ENCODE data around the gene LARP1B.

The LARP1B gene

DNA sequence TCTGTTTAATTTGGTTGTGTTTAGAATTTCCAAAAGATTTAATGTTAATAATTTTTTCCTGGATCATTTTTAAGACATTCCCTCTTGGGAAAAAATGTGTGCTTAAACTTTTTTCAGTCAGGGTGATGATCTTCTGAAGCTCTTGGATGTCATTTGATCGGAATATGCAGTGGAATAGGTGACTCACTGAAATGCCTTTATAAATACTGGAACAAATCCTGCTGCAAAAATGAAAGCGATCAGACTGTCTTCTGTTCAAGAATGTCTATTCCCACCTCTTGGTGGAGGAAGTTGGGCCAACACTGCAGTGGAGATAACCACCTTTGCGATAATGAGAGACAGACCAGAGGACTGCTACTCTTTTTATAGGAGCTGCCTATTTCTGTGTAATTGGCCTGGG lies 46.7 kb downstream of the LARP1B start:
- no peak for TF ChIP-seq BACH2 (CRISPR knock-in tag; IDR thresholded peaks at IDR 0.05; ENCODE audit: borderline replicate concordance)
- TF ChIP-seq ISL1 (CRISPR knock-in tag; IDR thresholded peaks at IDR 0.05): no peak
- TF ChIP-seq RARB (CRISPR knock-in tag; IDR thresholded peaks at IDR 0.05): no peak
- no peak for TF ChIP-seq ZC3H10 (CRISPR knock-in tag; IDR thresholded peaks at IDR 0.05)
- no peak for TF ChIP-seq CSDC2 (CRISPR knock-in tag; IDR thresholded peaks at IDR 0.05)
- TF ChIP-seq OSR1 (CRISPR knock-in tag; IDR thresholded peaks at IDR 0.05): no peak
- TF ChIP-seq ZNF565 (CRISPR knock-in tag; conservative IDR thresholded peaks at IDR 0.05; ENCODE audit: low read depth): no peak
- TF ChIP-seq TOX (CRISPR knock-in tag; IDR thresholded peaks at IDR 0.05; ENCODE audit: borderline replicate concordance): no peak
- no peak for TF ChIP-seq ZFP30 (CRISPR knock-in tag; IDR thresholded peaks at IDR 0.05)
- no peak for TF ChIP-seq GLIS3 (CRISPR knock-in tag; IDR thresholded peaks at IDR 0.05)
- TF ChIP-seq, protein P1, sequence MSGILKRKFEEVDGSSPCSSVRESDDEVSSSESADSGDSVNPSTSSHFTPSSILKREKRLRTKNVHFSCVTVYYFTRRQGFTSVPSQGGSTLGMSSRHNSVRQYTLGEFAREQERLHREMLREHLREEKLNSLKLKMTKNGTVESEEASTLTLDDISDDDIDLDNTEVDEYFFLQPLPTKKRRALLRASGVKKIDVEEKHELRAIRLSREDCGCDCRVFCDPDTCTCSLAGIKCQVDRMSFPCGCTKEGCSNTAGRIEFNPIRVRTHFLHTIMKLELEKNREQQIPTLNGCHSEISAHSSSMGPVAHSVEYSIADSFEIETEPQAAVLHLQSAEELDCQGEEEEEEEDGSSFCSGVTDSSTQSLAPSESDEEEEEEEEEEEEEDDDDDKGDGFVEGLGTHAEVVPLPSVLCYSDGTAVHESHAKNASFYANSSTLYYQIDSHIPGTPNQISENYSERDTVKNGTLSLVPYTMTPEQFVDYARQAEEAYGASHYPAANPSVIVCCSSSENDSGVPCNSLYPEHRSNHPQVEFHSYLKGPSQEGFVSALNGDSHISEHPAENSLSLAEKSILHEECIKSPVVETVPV (CRISPR knock-in tag; IDR thresholded peaks at IDR 0.05): no peak
- TF ChIP-seq ZNF70 (CRISPR knock-in tag; IDR thresholded peaks at IDR 0.05): no peak
- no peak for TF ChIP-seq ESRRG (CRISPR knock-in tag; IDR thresholded peaks at IDR 0.05)
- no peak for TF ChIP-seq TCF4 (CRISPR knock-in tag; IDR thresholded peaks at IDR 0.05; ENCODE audit: borderline replicate concordance)
- no peak for TF ChIP-seq SNAI2 (CRISPR knock-in tag; IDR thresholded peaks at IDR 0.05)
- TF ChIP-seq ZFP3 (CRISPR knock-in tag; IDR thresholded peaks at IDR 0.05): no peak
- TF ChIP-seq, protein P2, sequence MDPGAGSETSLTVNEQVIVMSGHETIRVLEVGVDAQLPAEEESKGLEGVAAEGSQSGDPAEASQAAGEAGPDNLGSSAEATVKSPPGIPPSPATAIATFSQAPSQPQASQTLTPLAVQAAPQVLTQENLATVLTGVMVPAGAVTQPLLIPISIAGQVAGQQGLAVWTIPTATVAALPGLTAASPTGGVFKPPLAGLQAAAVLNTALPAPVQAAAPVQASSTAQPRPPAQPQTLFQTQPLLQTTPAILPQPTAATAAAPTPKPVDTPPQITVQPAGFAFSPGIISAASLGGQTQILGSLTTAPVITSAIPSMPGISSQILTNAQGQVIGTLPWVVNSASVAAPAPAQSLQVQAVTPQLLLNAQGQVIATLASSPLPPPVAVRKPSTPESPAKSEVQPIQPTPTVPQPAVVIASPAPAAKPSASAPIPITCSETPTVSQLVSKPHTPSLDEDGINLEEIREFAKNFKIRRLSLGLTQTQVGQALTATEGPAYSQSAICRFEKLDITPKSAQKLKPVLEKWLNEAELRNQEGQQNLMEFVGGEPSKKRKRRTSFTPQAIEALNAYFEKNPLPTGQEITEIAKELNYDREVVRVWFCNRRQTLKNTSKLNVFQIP (CRISPR knock-in tag; IDR thresholded peaks at IDR 0.05; ENCODE audit: borderline replicate concordance, low read depth): no peak
- no peak for TF ChIP-seq ARNTL (CRISPR knock-in tag; IDR thresholded peaks at IDR 0.05; ENCODE audit: borderline replicate concordance, low read depth)
- TF ChIP-seq, protein P3, sequence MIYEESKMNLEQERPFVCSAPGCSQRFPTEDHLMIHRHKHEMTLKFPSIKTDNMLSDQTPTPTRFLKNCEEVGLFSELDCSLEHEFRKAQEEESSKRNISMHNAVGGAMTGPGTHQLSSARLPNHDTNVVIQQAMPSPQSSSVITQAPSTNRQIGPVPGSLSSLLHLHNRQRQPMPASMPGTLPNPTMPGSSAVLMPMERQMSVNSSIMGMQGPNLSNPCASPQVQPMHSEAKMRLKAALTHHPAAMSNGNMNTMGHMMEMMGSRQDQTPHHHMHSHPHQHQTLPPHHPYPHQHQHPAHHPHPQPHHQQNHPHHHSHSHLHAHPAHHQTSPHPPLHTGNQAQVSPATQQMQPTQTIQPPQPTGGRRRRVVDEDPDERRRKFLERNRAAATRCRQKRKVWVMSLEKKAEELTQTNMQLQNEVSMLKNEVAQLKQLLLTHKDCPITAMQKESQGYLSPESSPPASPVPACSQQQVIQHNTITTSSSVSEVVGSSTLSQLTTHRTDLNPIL (CRISPR knock-in tag; IDR thresholded peaks at IDR 0.05; ENCODE audit: low read depth): no peak
- ATAC-seq: peak; percentile 87

DNA sequence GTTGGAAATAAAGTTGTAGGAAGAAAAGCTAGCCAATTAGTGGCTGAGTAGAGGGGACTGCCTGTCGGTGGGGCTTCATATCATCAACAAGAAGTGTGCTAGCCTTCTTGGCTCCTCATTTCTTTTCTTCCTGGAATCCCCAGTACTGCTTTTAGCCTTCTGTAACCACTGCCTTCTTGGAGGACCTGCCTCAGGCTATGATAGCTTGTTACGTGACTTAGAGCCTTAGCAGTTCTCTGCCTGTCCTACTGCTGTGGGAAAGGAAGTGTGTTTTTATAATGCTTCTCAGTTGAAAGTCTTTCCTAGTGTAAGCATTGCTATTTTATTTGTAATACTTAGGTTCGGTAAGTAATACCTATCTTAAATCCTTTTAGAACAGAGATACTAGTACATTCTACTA lies 61.9 kb downstream of the LARP1B start:
- no peak for TF ChIP-seq OSR1 (CRISPR knock-in tag; IDR thresholded peaks at IDR 0.05)
- no peak for ATAC-seq

DNA sequence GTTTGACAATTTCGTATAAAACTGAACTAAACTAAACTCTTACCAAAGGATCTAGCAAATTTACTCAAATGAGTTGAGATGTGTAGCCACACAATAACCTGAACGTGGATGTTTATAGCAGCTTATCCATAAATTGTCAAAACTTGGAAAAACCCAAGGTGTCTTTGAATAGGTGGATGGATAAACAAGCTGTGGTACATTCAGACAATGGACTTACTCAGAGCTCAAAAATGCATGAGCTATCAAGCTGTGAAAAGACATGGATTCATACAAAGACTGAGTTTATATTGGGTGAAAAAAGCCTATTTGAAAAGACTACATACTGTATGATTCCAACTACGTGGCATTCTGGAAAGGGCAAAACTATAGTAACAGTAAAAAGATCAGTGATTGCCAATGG lies 69.5 kb downstream of the LARP1B start:
- no peak for ATAC-seq
- TF ChIP-seq, protein P1 (CRISPR knock-in tag; IDR thresholded peaks at IDR 0.05): no peak
- TF ChIP-seq GLIS3 (CRISPR knock-in tag; IDR thresholded peaks at IDR 0.05) (no peak), TOX (CRISPR knock-in tag; IDR thresholded peaks at IDR 0.05; ENCODE audit: borderline replicate concordance) (no peak), ZNF8 (CRISPR knock-in tag; IDR thresholded peaks at IDR 0.05) (no peak), ESRRG (CRISPR knock-in tag; IDR thresholded peaks at IDR 0.05) (no peak), ZNF565 (CRISPR knock-in tag; conservative IDR thresholded peaks at IDR 0.05; ENCODE audit: low read depth) (no peak), ZFP3 (CRISPR knock-in tag; IDR thresholded peaks at IDR 0.05) (no peak), PPARA (CRISPR knock-in tag; IDR thresholded peaks at IDR 0.05; ENCODE audit: borderline replicate concordance) (no peak), OSR1 (CRISPR knock-in tag; IDR thresholded peaks at IDR 0.05) (no peak), ZC3H10 (CRISPR knock-in tag; IDR thresholded peaks at IDR 0.05) (no peak), RARB (CRISPR knock-in tag; IDR thresholded peaks at IDR 0.05) (no peak), ISL1 (CRISPR knock-in tag; IDR thresholded peaks at IDR 0.05) (no peak), TCF4 (CRISPR knock-in tag; IDR thresholded peaks at IDR 0.05; ENCODE audit: borderline replicate concordance) (no peak), ZNF70 (CRISPR knock-in tag; IDR thresholded peaks at IDR 0.05) (no peak)
- TF ChIP-seq, protein P4, sequence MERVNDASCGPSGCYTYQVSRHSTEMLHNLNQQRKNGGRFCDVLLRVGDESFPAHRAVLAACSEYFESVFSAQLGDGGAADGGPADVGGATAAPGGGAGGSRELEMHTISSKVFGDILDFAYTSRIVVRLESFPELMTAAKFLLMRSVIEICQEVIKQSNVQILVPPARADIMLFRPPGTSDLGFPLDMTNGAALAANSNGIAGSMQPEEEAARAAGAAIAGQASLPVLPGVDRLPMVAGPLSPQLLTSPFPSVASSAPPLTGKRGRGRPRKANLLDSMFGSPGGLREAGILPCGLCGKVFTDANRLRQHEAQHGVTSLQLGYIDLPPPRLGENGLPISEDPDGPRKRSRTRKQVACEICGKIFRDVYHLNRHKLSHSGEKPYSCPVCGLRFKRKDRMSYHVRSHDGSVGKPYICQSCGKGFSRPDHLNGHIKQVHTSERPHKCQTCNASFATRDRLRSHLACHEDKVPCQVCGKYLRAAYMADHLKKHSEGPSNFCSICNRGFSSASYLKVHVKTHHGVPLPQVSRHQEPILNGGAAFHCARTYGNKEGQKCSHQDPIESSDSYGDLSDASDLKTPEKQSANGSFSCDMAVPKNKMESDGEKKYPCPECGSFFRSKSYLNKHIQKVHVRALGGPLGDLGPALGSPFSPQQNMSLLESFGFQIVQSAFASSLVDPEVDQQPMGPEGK (CRISPR knock-in tag; IDR thresholded peaks at IDR 0.05; ENCODE audit: borderline replicate concordance): no peak
- TF ChIP-seq, protein P5, sequence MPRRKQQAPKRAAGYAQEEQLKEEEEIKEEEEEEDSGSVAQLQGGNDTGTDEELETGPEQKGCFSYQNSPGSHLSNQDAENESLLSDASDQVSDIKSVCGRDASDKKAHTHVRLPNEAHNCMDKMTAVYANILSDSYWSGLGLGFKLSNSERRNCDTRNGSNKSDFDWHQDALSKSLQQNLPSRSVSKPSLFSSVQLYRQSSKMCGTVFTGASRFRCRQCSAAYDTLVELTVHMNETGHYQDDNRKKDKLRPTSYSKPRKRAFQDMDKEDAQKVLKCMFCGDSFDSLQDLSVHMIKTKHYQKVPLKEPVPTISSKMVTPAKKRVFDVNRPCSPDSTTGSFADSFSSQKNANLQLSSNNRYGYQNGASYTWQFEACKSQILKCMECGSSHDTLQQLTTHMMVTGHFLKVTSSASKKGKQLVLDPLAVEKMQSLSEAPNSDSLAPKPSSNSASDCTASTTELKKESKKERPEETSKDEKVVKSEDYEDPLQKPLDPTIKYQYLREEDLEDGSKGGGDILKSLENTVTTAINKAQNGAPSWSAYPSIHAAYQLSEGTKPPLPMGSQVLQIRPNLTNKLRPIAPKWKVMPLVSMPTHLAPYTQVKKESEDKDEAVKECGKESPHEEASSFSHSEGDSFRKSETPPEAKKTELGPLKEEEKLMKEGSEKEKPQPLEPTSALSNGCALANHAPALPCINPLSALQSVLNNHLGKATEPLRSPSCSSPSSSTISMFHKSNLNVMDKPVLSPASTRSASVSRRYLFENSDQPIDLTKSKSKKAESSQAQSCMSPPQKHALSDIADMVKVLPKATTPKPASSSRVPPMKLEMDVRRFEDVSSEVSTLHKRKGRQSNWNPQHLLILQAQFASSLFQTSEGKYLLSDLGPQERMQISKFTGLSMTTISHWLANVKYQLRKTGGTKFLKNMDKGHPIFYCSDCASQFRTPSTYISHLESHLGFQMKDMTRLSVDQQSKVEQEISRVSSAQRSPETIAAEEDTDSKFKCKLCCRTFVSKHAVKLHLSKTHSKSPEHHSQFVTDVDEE (CRISPR knock-in tag; IDR thresholded peaks at IDR 0.05): no peak
- TF ChIP-seq, protein P2 (CRISPR knock-in tag; IDR thresholded peaks at IDR 0.05; ENCODE audit: borderline replicate concordance, low read depth): no peak

Measured in SK-N-SH treated with all-trans-retinoic acid at 6 μM for 48 hours (cell line).